Endothelial cell of umbilical vein (primary cell): ENCODE measurements around the gene NGEF. TPM values are rescaled to one million over a fixed set of nuclear protein-coding genes. Genes with fewer than 3 reads are reported as not detected.

Source experiments
- BruUV-seq: library from RNA; stranded (reverse); fragments of 400-500 nt; replicated peaks from 2 replicates; lab custom pipeline; 2021; lab: Mats Ljungman, UMichigan
- CTCF ChIA-PET: fragments of 300-600, 350-600 bp; sonication (Branson Sonifier 250); formaldehyde crosslinking; loops from one replicate; lab custom pipeline; 2021; ENCODE audit warnings: antibody characterized with exemption, inconsistent platforms; lab: Charles Lee
- POLR2A ChIA-PET: fragments of 300-600, 350-600 bp; sonication (Branson Sonifier 250); formaldehyde crosslinking; loops from one replicate; lab custom pipeline; 2021; ENCODE audit warnings: antibody characterized with exemption, inconsistent platforms; lab: Charles Lee
- DNase-seq: peaks from one replicate; pipeline ENCODE4 v3.0.0-alpha.2; 2011; ENCODE audit warnings: low read depth, low spot score
- FAIRE-seq: peaks from 2 replicates; lab custom pipeline; 2011; peaks lifted over from hg19 to GRCh38; lab: Jason Lieb, UNC
- H2AFZ ChIP-seq: 2 replicates; pipeline ENCODE4 v1.6.0; 2012; ENCODE audit warnings: low read depth, low read length, control low read depth, inconsistent platforms
- H3K27ac ChIP-seq: 2 replicates; pipeline ENCODE4 v1.5.1; 2011; ENCODE audit warnings: low read depth, mild to moderate bottlenecking, control low read depth, low read length, moderate library complexity; ENCODE audit not compliant: insufficient read depth
- H3K27me3 ChIP-seq, 2 experiments: 2 replicates each; pipeline versions ENCODE4 v1.6.0 to v1.6.1; 2011; ENCODE audit warnings: low read length in 2 of 2, mixed read lengths in 1 of 2; ENCODE audit not compliant: control insufficient read depth in 2 of 2, insufficient read depth in 2 of 2
- H3K36me3 ChIP-seq, 2 experiments: 2 replicates in 1 of 2; 3 replicates in 1 of 2; pipeline ENCODE4 v1.5.1; 2011; ENCODE audit warnings: low read length in 2 of 2, mild to moderate bottlenecking in 1 of 2, moderate library complexity in 1 of 2; ENCODE audit not compliant: control insufficient read depth in 2 of 2, insufficient read depth in 2 of 2; ENCODE audit errors: extremely low read depth in 1 of 2
- H3K4me1 ChIP-seq: 3 replicates; pipeline ENCODE4 v1.5.1; 2011; ENCODE audit warnings: mild to moderate bottlenecking, low read length; ENCODE audit not compliant: control insufficient read depth, insufficient read depth; ENCODE audit errors: extremely low read depth
- H3K4me2 ChIP-seq: 2 replicates; pipeline ENCODE4 v1.6.1; 2011; ENCODE audit warnings: low read length, control low read depth, mixed read lengths; ENCODE audit not compliant: insufficient read depth
- H3K4me3 ChIP-seq, 3 experiments: fragments of 200-600 bp in 1 of 3; sonication (generic), shearing (Covaris generic) in 1 of 3; replicated peaks in 1 of 3; 2 replicates each; pipeline ENCODE4 v1.5.1; 2011 to 2016; ENCODE audit warnings: control low read depth in 3 of 3, low read length in 3 of 3, mild to moderate bottlenecking in 2 of 3, inconsistent platforms in 1 of 3, low read depth in 1 of 3, moderate library complexity in 1 of 3; ENCODE audit not compliant: insufficient read depth in 1 of 3
- H3K79me2 ChIP-seq: 2 replicates; pipeline ENCODE4 v1.6.0; 2012; ENCODE audit warnings: low read length, inconsistent platforms; ENCODE audit not compliant: control insufficient read depth, insufficient read depth
- H3K9ac ChIP-seq: replicated peaks from 2 replicates; pipeline ENCODE3; 2011; ENCODE audit warnings: low read length, control low read depth; ENCODE audit not compliant: insufficient read depth; ENCODE audit errors: extremely low read depth
- H3K9me1 ChIP-seq: replicated peaks from 3 replicates; pipeline ENCODE4 v1.6.0; 2011; ENCODE audit warnings: mild to moderate bottlenecking, low read length; ENCODE audit not compliant: control insufficient read depth, insufficient read depth; ENCODE audit errors: extremely low read depth
- H3K9me3 ChIP-seq: replicated peaks from 2 replicates; pipeline ENCODE4 v1.5.1; 2012; ENCODE audit warnings: low read length, inconsistent platforms; ENCODE audit not compliant: control insufficient read depth, insufficient read depth
- H4K20me1 ChIP-seq: replicated peaks from 2 replicates; pipeline ENCODE3; 2011; ENCODE audit warnings: mild to moderate bottlenecking, low read length; ENCODE audit not compliant: control insufficient read depth, insufficient read depth; ENCODE audit errors: extremely low read depth
- EZH2 ChIP-seq: IDR thresholded peaks from 2 replicates; pipeline ENCODE4 v1.6.1; 2012; ENCODE audit warnings: borderline replicate concordance, low read depth, mild to moderate bottlenecking, moderate library complexity, low read length, inconsistent platforms; ENCODE audit not compliant: severe bottlenecking
- FOS ChIP-seq: IDR thresholded peaks from 2 replicates; pipeline ENCODE4 v1.6.1; 2011; ENCODE audit warnings: mild to moderate bottlenecking, low read length, moderate library complexity, borderline replicate concordance; ENCODE audit not compliant: insufficient read depth
- GATA2 ChIP-seq: IDR thresholded peaks from 2 replicates; pipeline ENCODE4 v1.7.0; 2011; ENCODE audit warnings: low read depth, mild to moderate bottlenecking, moderate library complexity, mixed read lengths, low read length; ENCODE audit not compliant: insufficient read length, insufficient read depth
- JUN ChIP-seq: IDR thresholded peaks from 2 replicates; pipeline ENCODE4 v1.6.1; 2011; ENCODE audit warnings: borderline replicate concordance, low read depth; ENCODE audit not compliant: insufficient read length, insufficient read depth
- MAX ChIP-seq: IDR thresholded peaks from 2 replicates; pipeline ENCODE4 v1.6.1; 2011; ENCODE audit not compliant: insufficient read depth, insufficient read length
- MYC ChIP-seq: IDR thresholded peaks from one replicate; pipeline ENCODE4 v1.6.1; 2011; ENCODE audit warnings: mild to moderate bottlenecking, low read depth, low read length
- POLR2A ChIP-seq: IDR thresholded peaks from 2 replicates; pipeline ENCODE4 v1.6.1; 2012; ENCODE audit warnings: low read depth, mild to moderate bottlenecking, control low read depth, low read length
- POLR2AphosphoS5 ChIP-seq: IDR thresholded peaks from 2 replicates; pipeline ENCODE4 v1.6.1; 2012; ENCODE audit warnings: low read depth, mild to moderate bottlenecking, control low read depth, low read length, moderate library complexity; ENCODE audit not compliant: insufficient read depth
- dilution Hi-C: fragments of 300-500 bp; cut with MboI; formaldehyde crosslinking; loops from one replicate; pipeline ENCODE4 v1.15.0; 2019; ENCODE audit warnings: low sequenced_read_pairs; ENCODE audit not compliant: extremely low pct_ligation_motif_present
- intact Hi-C: fragments of 100-400 bp; cut with micrococcal nuclease; formaldehyde crosslinking; loops from one replicate; pipeline ENCODE4 v1.10.0; 2022
- polyA plus RNA-seq, 4 experiments: library from polyadenylated mRNA; depleted of rRNA in 3 of 4; stranded (reverse) in 3 of 4; unstranded in 1 of 4; fragments of >200 nt; gene quantifications; 2 replicates each; pipeline versions ENCODE4 v1.2.1 to v1.2.3, GENCODE V29; 2011 to 2012; ENCODE audit warnings: missing spikeins in 1 of 4
- total RNA-seq: library from RNA; stranded (reverse); gene quantifications from 2 replicates; pipeline ENCODE4 v1.2.3, GENCODE V29; 2021
- TF ChIP-seq, protein P1 (sequence below), 2 donors: IDR thresholded peaks; 1 replicate in 1 of 2; 2 replicates in 1 of 2; pipeline ENCODE4 v1.5.1; 2011; ENCODE audit warnings: low read length in 2 of 2, mild to moderate bottlenecking in 2 of 2, moderate library complexity in 2 of 2, control low read depth in 1 of 2, inconsistent platforms in 1 of 2, low read depth in 1 of 2; ENCODE audit not compliant: insufficient read depth in 1 of 2; ENCODE audit errors: extremely low read depth in 1 of 2

Gene NGEF
- total and polyA plus RNA-seq, 2 donors (not counting 3 experiments of a cell fraction or from before 2014, with no cell fraction given), result 0.22 to 0.41 TPM

DNA sequence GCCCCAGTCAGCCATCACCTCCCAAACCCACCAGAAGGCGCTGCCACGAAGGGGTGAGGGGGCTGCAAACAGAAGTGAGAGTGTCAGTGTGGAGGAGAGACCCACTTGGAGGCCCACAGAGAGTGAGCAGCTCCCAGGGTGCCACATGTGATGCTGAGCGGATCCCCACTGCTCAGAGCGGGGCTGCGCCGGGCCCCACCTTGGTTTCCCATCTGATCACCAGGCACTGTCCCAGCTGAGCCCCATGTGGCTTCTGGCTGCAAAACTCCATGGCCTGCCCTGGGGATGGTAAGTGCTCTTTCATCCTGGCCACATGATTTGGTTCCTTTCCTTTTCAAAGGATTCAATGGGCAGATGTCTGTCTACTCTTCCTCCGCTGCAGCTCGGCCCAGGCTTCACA, 119.2 kb downstream of the NGEF start:
- no peaks in the 10 kb centered on the region for H3K4me1 ChIP-seq
- H3K27ac ChIP-seq, result no peak overlapping the region
- H3K4me2 ChIP-seq, result no peak overlapping the region
- TF ChIP-seq POLR2A, result no peak
- TF ChIP-seq MYC, result no peak
- no peak for TF ChIP-seq JUN
- no peak for TF ChIP-seq MAX
- TF ChIP-seq GATA2, result no peak
- TF ChIP-seq FOS, result no peak
- TF ChIP-seq, protein P1, sequence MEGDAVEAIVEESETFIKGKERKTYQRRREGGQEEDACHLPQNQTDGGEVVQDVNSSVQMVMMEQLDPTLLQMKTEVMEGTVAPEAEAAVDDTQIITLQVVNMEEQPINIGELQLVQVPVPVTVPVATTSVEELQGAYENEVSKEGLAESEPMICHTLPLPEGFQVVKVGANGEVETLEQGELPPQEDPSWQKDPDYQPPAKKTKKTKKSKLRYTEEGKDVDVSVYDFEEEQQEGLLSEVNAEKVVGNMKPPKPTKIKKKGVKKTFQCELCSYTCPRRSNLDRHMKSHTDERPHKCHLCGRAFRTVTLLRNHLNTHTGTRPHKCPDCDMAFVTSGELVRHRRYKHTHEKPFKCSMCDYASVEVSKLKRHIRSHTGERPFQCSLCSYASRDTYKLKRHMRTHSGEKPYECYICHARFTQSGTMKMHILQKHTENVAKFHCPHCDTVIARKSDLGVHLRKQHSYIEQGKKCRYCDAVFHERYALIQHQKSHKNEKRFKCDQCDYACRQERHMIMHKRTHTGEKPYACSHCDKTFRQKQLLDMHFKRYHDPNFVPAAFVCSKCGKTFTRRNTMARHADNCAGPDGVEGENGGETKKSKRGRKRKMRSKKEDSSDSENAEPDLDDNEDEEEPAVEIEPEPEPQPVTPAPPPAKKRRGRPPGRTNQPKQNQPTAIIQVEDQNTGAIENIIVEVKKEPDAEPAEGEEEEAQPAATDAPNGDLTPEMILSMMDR (IDR thresholded peaks at IDR 0.05; ENCODE audit: extremely low read depth in 1 of 2, insufficient read depth in 1 of 2, low read depth in 1 of 2, low read length in 2 of 2), result no peak
- no peaks in the 10 kb centered on the region for H3K9me3 ChIP-seq
- FAIRE-seq (no peak), DNase-seq (no peak)
- ChIA-PET CTCF (interaction anchor here (1.1 kb wide), 1 partner anchor 279 kb away, joined by 3 read pairs; no protein-coding TSS in a partner anchor), POLR2A (no interaction called here)
- no peaks in the 10 kb centered on the region for H3K36me3 ChIP-seq
- H4K20me1 ChIP-seq, result no peaks in the 10 kb centered on the region
- intact Hi-C loops, result no loop called here
- no peaks in the 10 kb centered on the region for H3K9me1 ChIP-seq
- no peak overlapping the region for H3K9ac ChIP-seq
- no peak overlapping the region for H3K4me3 ChIP-seq
- no peaks in the 10 kb centered on the region for H3K79me2 ChIP-seq
- H3K27me3 ChIP-seq, result no peaks in the 10 kb centered on the region
- H2AFZ ChIP-seq, result no peak overlapping the region
- no TSS peak for BruUV-seq
- dilution Hi-C loops, result no loop called here

GRCh38 chr2:232892843-232893242, 120.2 kb downstream of the NGEF start:
- H3K79me2 ChIP-seq, result no peaks in the 10 kb centered on the region
- BruUV-seq, result no TSS peak
- no peaks in the 10 kb centered on the region for H3K4me1 ChIP-seq
- no peaks in the 10 kb centered on the region for H3K9me3 ChIP-seq
- H2AFZ ChIP-seq, result no peak overlapping the region
- CTCF ChIA-PET, result no interaction called here
- POLR2A ChIA-PET, result no interaction called here
- no peak for FAIRE-seq
- dilution Hi-C loops, result no loop called here
- no peak overlapping the region for H3K9ac ChIP-seq
- H3K4me3 ChIP-seq, result no peak overlapping the region
- no peaks in the 10 kb centered on the region for H4K20me1 ChIP-seq
- no peak overlapping the region for H3K4me2 ChIP-seq
- intact Hi-C loops, result no loop called here
- H3K27ac ChIP-seq, result no peak overlapping the region
- no peaks in the 10 kb centered on the region for H3K9me1 ChIP-seq
- no peaks in the 10 kb centered on the region for H3K27me3 ChIP-seq
- TF ChIP-seq GATA2 (no peak), MAX (no peak), POLR2AphosphoS5 (no peak), EZH2 (no peak)
- no peak for DNase-seq
- no peaks in the 10 kb centered on the region for H3K36me3 ChIP-seq
